Neural crest cell (in vitro differentiated cells): Measurements from ENCODE around the gene OGA. TPM values are rescaled to one million over a fixed set of nuclear protein-coding genes. Genes with fewer than 3 reads are reported as not detected.

ENCODE experiments used
- DNase-seq: peaks from one replicate; pipeline ENCODE4 v3.0.0; 2021; ENCODE audit warnings: low read depth, mixed read lengths, low spot score
- H3K27ac Mint-ChIP-seq: one replicate; pipeline ENCODE4 v1.8.0; 2021; ENCODE audit warnings: mild to moderate bottlenecking, mixed read lengths; ENCODE audit not compliant: unreplicated experiment
- H3K27me3 Mint-ChIP-seq: 2 replicates; pipeline ENCODE4 v1.8.0; 2021; ENCODE audit warnings: low read depth, mild to moderate bottlenecking, mixed read lengths
- H3K36me3 Mint-ChIP-seq: 2 replicates; pipeline ENCODE4 v1.8.0; 2021; ENCODE audit warnings: low read depth, mild to moderate bottlenecking, mixed read lengths
- H3K4me1 Mint-ChIP-seq: 2 replicates; pipeline ENCODE4 v1.8.0; 2021; ENCODE audit warnings: mixed read lengths
- H3K4me3 Mint-ChIP-seq: one replicate; pipeline ENCODE4 v1.8.0; 2021; ENCODE audit warnings: mild to moderate bottlenecking, mixed read lengths
- H3K9me3 Mint-ChIP-seq: 2 replicates; pipeline ENCODE4 v1.8.0; 2021; ENCODE audit warnings: mixed read lengths
- CTCF ChIP-seq: fragments of 200-600 bp; sonication (generic); conservative IDR thresholded peaks from 2 replicates; pipeline ENCODE4 v1.5.0; 2021; ENCODE audit warnings: antibody characterized with exemption, mild to moderate bottlenecking
- total RNA-seq: library from RNA; stranded (reverse); gene quantifications from 2 replicates; pipeline ENCODE4 v1.2.1, GENCODE V29; 2021

OGA gene
- total RNA-seq, 1 donor from 2014 or later, result 102 TPM

- H3K36me3 Mint-ChIP-seq, result no peaks in the 10 kb centered on the region
- DNase-seq, result no peak
- H3K4me1 Mint-ChIP-seq, result peaks cover 43% of the 10 kb centered on the region
- H3K9me3 Mint-ChIP-seq, result no peaks in the 10 kb centered on the region
- peaks cover 3% of the 10 kb centered on the region for H3K27me3 Mint-ChIP-seq
- H3K27ac Mint-ChIP-seq, result no peak overlapping the region
- no peak for TF ChIP-seq CTCF
- peak overlapping the region; percentile 39 for H3K4me3 Mint-ChIP-seq
These were observed 17.1 kb upstream of the OGA start for GRCh38 chr10:101835362-101835761.

- Mint-ChIP-seq H3K27me3 (no peaks in the 10 kb centered on the region), H3K9me3 (no peaks in the 10 kb centered on the region), H3K4me3 (no peak overlapping the region), H3K4me1 (peaks cover 42% of the 10 kb centered on the region), H3K27ac (no peak overlapping the region), H3K36me3 (no peaks in the 10 kb centered on the region)
- TF ChIP-seq CTCF, result no peak
- no peak for DNase-seq
These were observed 16.1 kb upstream of the OGA start for GRCh38 chr10:101834341-101834740.

- no peaks in the 10 kb centered on the region for H3K27me3 Mint-ChIP-seq
- no peak overlapping the region for H3K27ac Mint-ChIP-seq
- H3K36me3 Mint-ChIP-seq, result no peaks in the 10 kb centered on the region
- no peaks in the 10 kb centered on the region for H3K9me3 Mint-ChIP-seq
- DNase-seq, result no peak
- no peak for TF ChIP-seq CTCF
- H3K4me3 Mint-ChIP-seq, result peak overlapping the region; percentile 49
- peaks cover 36% of the 10 kb centered on the region for H3K4me1 Mint-ChIP-seq
These were observed 15.2 kb upstream of the OGA start for GRCh38 chr10:101833466-101833865.

- Mint-ChIP-seq H3K9me3 (no peaks in the 10 kb centered on the region), H3K36me3 (no peaks in the 10 kb centered on the region), H3K27ac (no peak overlapping the region), H3K4me1 (peaks cover 36% of the 10 kb centered on the region), H3K27me3 (no peaks in the 10 kb centered on the region), H3K4me3 (peak overlapping the region; percentile 81)
- no peak for TF ChIP-seq CTCF
- DNase-seq, result no peak
These were observed 14.1 kb upstream of the OGA start for GRCh38 chr10:101832325-101832771.

GRCh38 chr10:101831169-101831811 is 13.0 kb upstream of the OGA start:
- no peak for DNase-seq
- Mint-ChIP-seq H3K9me3 (no peaks in the 10 kb centered on the region), H3K27me3 (no peaks in the 10 kb centered on the region), H3K4me1 (peaks cover 36% of the 10 kb centered on the region), H3K27ac (no peak overlapping the region), H3K4me3 (peak overlapping the region; percentile 72), H3K36me3 (peaks cover 4% of the 10 kb centered on the region)
- TF ChIP-seq CTCF, result no peak
